HepG2 (cell line): ENCODE measurements around the gene ARAP1. TPM values are rescaled to one million over a fixed set of nuclear protein-coding genes. Genes with fewer than 3 reads are reported as not detected.

Experiments used
- ATAC-seq: fragments of 200-7000 bp; cut with Tn5 transposase; 3 replicates; pipeline ENCODE4 v1.9.1; 2020; ENCODE audit warnings: mild to moderate bottlenecking, moderate library complexity
- BruUV-seq: library from RNA; stranded (reverse); fragments of 400-500 nt; replicated peaks from 2 replicates; lab custom pipeline; 2021; lab: Mats Ljungman, UMichigan
- CTCF ChIA-PET: fragments of 300-600 bp; formaldehyde crosslinking; extraction: SDS; loops from one replicate; lab custom pipeline; 2021; ENCODE audit warnings: low total read pairs, inconsistent platforms, low intra/inter-chr PET ratio; lab: Yijun Ruan, JAX
- POLR2A ChIA-PET: fragments of 350-600 bp; sonication (Branson Sonifier 250); formaldehyde crosslinking; loops from one replicate; lab custom pipeline; 2020; ENCODE audit warnings: antibody characterized with exemption, inconsistent platforms; lab: Yijun Ruan, JAX
- DNase-seq: peaks from one replicate; pipeline ENCODE4 v3.0.0-alpha.2; 2015; ENCODE audit warnings: low spot score
- FAIRE-seq: peaks from 3 replicates; lab custom pipeline; 2011; peaks lifted over from hg19 to GRCh38; lab: Jason Lieb, UNC
- H2AFZ ChIP-seq: one replicate; pipeline ENCODE4 v1.6.1; 2011; ENCODE audit warnings: low read length, inconsistent platforms
- H3K27ac ChIP-seq: fragments of 300-600 bp; 3 replicates; pipeline ENCODE4 v1.8.0; 2011; ENCODE audit warnings: mixed run types, mild to moderate bottlenecking, mixed read lengths, low read length, inconsistent platforms; ENCODE audit not compliant: insufficient read depth; ENCODE audit errors: extremely low read length
- H3K27me3 ChIP-seq, 2 experiments: fragments of 200-600 bp in 1 of 2; 2 replicates in 1 of 2; 3 replicates in 1 of 2; pipeline versions ENCODE4 v1.6.0 to v1.8.0; 2011; ENCODE audit warnings: low read length in 2 of 2, mild to moderate bottlenecking in 2 of 2, moderate library complexity in 2 of 2, inconsistent platforms in 1 of 2; ENCODE audit not compliant: insufficient read depth in 2 of 2, control insufficient read depth in 1 of 2
- H3K36me3 ChIP-seq, 2 experiments: fragments of 200-600 bp in 1 of 2; replicated peaks in 1 of 2; 2 replicates in 1 of 2; 3 replicates in 1 of 2; pipeline versions ENCODE4 v1.5.1 to v1.8.0; 2011; ENCODE audit warnings: low read length in 2 of 2, inconsistent platforms in 1 of 2; ENCODE audit not compliant: insufficient read depth in 2 of 2, control insufficient read depth in 1 of 2
- H3K4me1 ChIP-seq: 2 replicates; pipeline ENCODE4 v1.5.1; 2012; ENCODE audit warnings: low read length, inconsistent platforms; ENCODE audit not compliant: insufficient read depth
- H3K4me2 ChIP-seq: 2 replicates; pipeline ENCODE4 v1.6.0; 2011; ENCODE audit warnings: low read depth, low read length, inconsistent platforms
- H3K4me3 ChIP-seq, 3 experiments: fragments of 200-600 bp in 1 of 3; sonication (generic), shearing (Covaris generic) in 1 of 3; replicated peaks in 1 of 3; 2 replicates each; pipeline ENCODE4 v1.5.1; 2011 to 2016; ENCODE audit warnings: low read length in 3 of 3, inconsistent platforms in 2 of 3, low read depth in 2 of 3, mild to moderate bottlenecking in 2 of 3, control low read depth in 1 of 3, mixed read lengths in 1 of 3; ENCODE audit not compliant: insufficient read depth in 1 of 3
- H3K79me2 ChIP-seq: one replicate; pipeline ENCODE4 v1.6.1; 2011; ENCODE audit warnings: low read length, inconsistent platforms; ENCODE audit not compliant: insufficient read depth
- H3K9ac ChIP-seq: 2 replicates; pipeline ENCODE4 v1.6.0; 2011; ENCODE audit warnings: mild to moderate bottlenecking, low read depth, low read length, inconsistent platforms; ENCODE audit not compliant: insufficient read depth
- H3K9me3 ChIP-seq: 2 replicates; pipeline ENCODE4 v1.5.1; 2012; ENCODE audit warnings: mild to moderate bottlenecking, low read length
- H4K20me1 ChIP-seq: 2 replicates; pipeline ENCODE4 v1.6.0; 2011; ENCODE audit warnings: inconsistent platforms, mild to moderate bottlenecking, low read length, moderate library complexity; ENCODE audit not compliant: insufficient read depth
- CEBPG ChIP-seq: IDR thresholded peaks from 2 replicates; pipeline ENCODE4 v1.6.1; 2016
- CERS6 ChIP-seq: sonication (generic); formaldehyde crosslinking; IDR thresholded peaks from 2 replicates; pipeline ENCODE4 v1.5.0; 2020; ENCODE audit warnings: missing genetic modification reagents
- DMTF1 ChIP-seq: sonication (generic); formaldehyde crosslinking; IDR thresholded peaks from 2 replicates; pipeline ENCODE4 v1.4.0; 2020; ENCODE audit warnings: mild to moderate bottlenecking, missing genetic modification reagents
- HNRNPUL1 ChIP-seq: fragments of 200-400 bp; formaldehyde crosslinking; IDR thresholded peaks from 2 replicates; pipeline ENCODE4 v1.6.1; 2017; ENCODE audit warnings: low read depth, mild to moderate bottlenecking, low read length, moderate library complexity
- JDP2 ChIP-seq: sonication (generic); formaldehyde crosslinking; IDR thresholded peaks from 2 replicates; pipeline ENCODE4 v1.8.1; 2022; ENCODE audit warnings: missing genetic modification reagents, borderline replicate concordance
- MIER2 ChIP-seq: IDR thresholded peaks from 2 replicates; pipeline ENCODE4 v1.6.1; 2016; ENCODE audit warnings: missing biosample characterization, missing genetic modification reagents
- SYNCRIP ChIP-seq: fragments of 200-400 bp; formaldehyde crosslinking; IDR thresholded peaks from 2 replicates; pipeline ENCODE4 v1.6.1; 2018; ENCODE audit warnings: mild to moderate bottlenecking, low read depth, low read length; ENCODE audit not compliant: insufficient read depth
- TEAD2 ChIP-seq: sonication (generic); formaldehyde crosslinking; IDR thresholded peaks from 2 replicates; pipeline ENCODE4 v1.9.0; 2021; ENCODE audit warnings: missing genetic modification reagents
- TFDP2 ChIP-seq: sonication (generic); formaldehyde crosslinking; IDR thresholded peaks from 2 replicates; pipeline ENCODE4 v1.4.0; 2020; ENCODE audit warnings: missing genetic modification reagents
- ZBTB26 ChIP-seq: IDR thresholded peaks from 2 replicates; pipeline ENCODE4 v1.6.1; 2016; ENCODE audit warnings: missing compliant biosample characterization, missing genetic modification reagents, borderline replicate concordance
- ZFP36 ChIP-seq: fragments of 150-350 bp; IDR thresholded peaks from 2 replicates; pipeline ENCODE4 v1.6.1; 2018; ENCODE audit warnings: borderline replicate concordance, low read length, low read depth; ENCODE audit not compliant: partially characterized antibody
- ZNF430 ChIP-seq: sonication (generic); formaldehyde crosslinking; IDR thresholded peaks from 2 replicates; pipeline ENCODE4 v1.9.0; 2021; ENCODE audit warnings: mild to moderate bottlenecking, missing genetic modification reagents
- WGBS: methylation state at CpG from one replicate; pipeline ENCODE4 v1.1.6; 2017; ENCODE audit warnings: low lambda C conversion rate; 5-methylcytosine and 5-hydroxymethylcytosine counted together
- in situ Hi-C: cut with HindIII; loops from 2 replicates; pipeline ENCODE4 v1.10.0; 2017; ENCODE audit warnings: low pct_unique_long_range_greater_than_20kb; ENCODE audit not compliant: extremely low pct_ligation_motif_present
- intact Hi-C: fragments of 100-400 bp; cut with micrococcal nuclease; formaldehyde crosslinking; loops from one replicate; pipeline ENCODE4 v1.10.0; 2022; ENCODE audit not compliant: unreplicated experiment
- polyA plus RNA-seq, 8 experiments: library from polyadenylated mRNA; depleted of rRNA in 3 of 8; stranded (reverse) in 7 of 8; unstranded in 1 of 8; fragments of >200 nt; fragmentation: Illumina TruSeq in 4 of 8; extraction: Trizol in 4 of 8; gene quantifications; 2 replicates each; pipeline versions ENCODE4 v1.2.1 to v1.2.3, GENCODE V29; 2011 to 2016; ENCODE audit warnings: low read depth in 4 of 8, missing spikeins in 1 of 8, mixed read lengths in 1 of 8; ENCODE audit not compliant: insufficient read depth in 1 of 8
- total RNA-seq, 5 experiments: library from RNA; depleted of rRNA; stranded (reverse); fragments of >200 nt; fragmentation: Illumina TruSeq; extraction: Trizol; gene quantifications; 2 replicates each; pipeline ENCODE4 v1.2.3, GENCODE V29; 2016; ENCODE audit warnings: low read depth in 1 of 5

ARAP1 gene
- total and polyA plus RNA-seq, 2 of the 13 experiments (the other 11 are each of a cell fraction or from before 2014, with no cell fraction given) = 43.2 to 55.5 TPM

GRCh38 chr11:72723508-72723907 lies 28.7 kb downstream of the ARAP1 start:
- Histone ChIP-seq H3K36me3 (peaks cover 40 to 75% of the 10 kb centered on the region in 2 experiments; a peak in 4 of 5 replicates), H3K9ac (no peak overlapping the region), H3K27ac (no peak overlapping the region), H3K27me3 (no peaks in the 10 kb centered on the region), H3K4me2 (no peak overlapping the region), H3K79me2 (peaks cover 51% of the 10 kb centered on the region), H4K20me1 (peaks cover 18% of the 10 kb centered on the region; the same call in 1 of the 2 replicates), H3K4me3 (no peak overlapping the region), H3K9me3 (no peaks in the 10 kb centered on the region), H2AFZ (no peak overlapping the region), H3K4me1 (no peaks in the 10 kb centered on the region)
- no peak for DNase-seq
- 77% methylated on average over 6 of the region's 9 CpGs for WGBS
- CTCF ChIA-PET = no interaction called here
- POLR2A ChIA-PET = no interaction called here
- BruUV-seq = no TSS peak
- TF ChIP-seq SYNCRIP (no peak), TEAD2 (CRISPR knock-in tag) (no peak), CERS6 (CRISPR knock-in tag) (no peak), DMTF1 (CRISPR knock-in tag) (no peak), TFDP2 (no peak), JDP2 (CRISPR knock-in tag) (no peak), HNRNPUL1 (no peak), ZBTB26 (CRISPR knock-in tag) (no peak), ZNF430 (CRISPR knock-in tag) (no peak), ZFP36 (no peak), MIER2 (CRISPR knock-in tag) (no peak), CEBPG (CRISPR knock-in tag) (no peak)
- in situ Hi-C loops = no loop called here
- no peak for FAIRE-seq
- no peak for ATAC-seq
- intact Hi-C loops = no loop called here
